ENCODE results near the gene KITLG.

The KITLG gene

GRCh38 chr12:88538250-88538649 is 42.0 kb downstream of the KITLG start:
- no peak for ATAC-seq
- no peak for TF ChIP-seq PPARA (CRISPR knock-in tag; IDR thresholded peaks at IDR 0.05; ENCODE audit: borderline replicate concordance)
- TF ChIP-seq TSHZ2 (CRISPR knock-in tag; IDR thresholded peaks at IDR 0.05), result no peak
- no peak for TF ChIP-seq TOX (CRISPR knock-in tag; IDR thresholded peaks at IDR 0.05; ENCODE audit: borderline replicate concordance)
- no peak for TF ChIP-seq CREB5 (CRISPR knock-in tag; IDR thresholded peaks at IDR 0.05; ENCODE audit: low read depth)
- no peak for TF ChIP-seq SNAI2 (CRISPR knock-in tag; IDR thresholded peaks at IDR 0.05)
- TF ChIP-seq CSDC2 (CRISPR knock-in tag; IDR thresholded peaks at IDR 0.05), result no peak
- no peak for TF ChIP-seq ZC3H10 (CRISPR knock-in tag; IDR thresholded peaks at IDR 0.05)
- TF ChIP-seq GLIS3 (CRISPR knock-in tag; IDR thresholded peaks at IDR 0.05), result no peak
- TF ChIP-seq ISL1 (CRISPR knock-in tag; IDR thresholded peaks at IDR 0.05), result no peak

GRCh38 chr12:88530868-88531267 is 49.4 kb downstream of the KITLG start:
- no peak for ATAC-seq
- TF ChIP-seq SNAI2 (CRISPR knock-in tag; IDR thresholded peaks at IDR 0.05), result no peak
- no peak for TF ChIP-seq TOX (CRISPR knock-in tag; IDR thresholded peaks at IDR 0.05; ENCODE audit: borderline replicate concordance)
- TF ChIP-seq CSRNP3 (CRISPR knock-in tag; IDR thresholded peaks at IDR 0.05), result no peak
- no peak for TF ChIP-seq TCF4 (CRISPR knock-in tag; IDR thresholded peaks at IDR 0.05; ENCODE audit: borderline replicate concordance)
- no peak for TF ChIP-seq ARNTL (CRISPR knock-in tag; IDR thresholded peaks at IDR 0.05; ENCODE audit: borderline replicate concordance, low read depth)
- no peak for TF ChIP-seq GLIS3 (CRISPR knock-in tag; IDR thresholded peaks at IDR 0.05)
- no peak for TF ChIP-seq ZC3H10 (CRISPR knock-in tag; IDR thresholded peaks at IDR 0.05)
- TF ChIP-seq ZFP3 (CRISPR knock-in tag; IDR thresholded peaks at IDR 0.05), result no peak
- no peak for TF ChIP-seq ZNF565 (CRISPR knock-in tag; conservative IDR thresholded peaks at IDR 0.05; ENCODE audit: low read depth)
- no peak for TF ChIP-seq PPARA (CRISPR knock-in tag; IDR thresholded peaks at IDR 0.05; ENCODE audit: borderline replicate concordance)
- TF ChIP-seq ZNF70 (CRISPR knock-in tag; IDR thresholded peaks at IDR 0.05), result no peak
- no peak for TF ChIP-seq ISL1 (CRISPR knock-in tag; IDR thresholded peaks at IDR 0.05)
- no peak for TF ChIP-seq PATZ1 (CRISPR knock-in tag; IDR thresholded peaks at IDR 0.05; ENCODE audit: borderline replicate concordance)

- ATAC-seq, result no peak
- TF ChIP-seq CREB5 (CRISPR knock-in tag; IDR thresholded peaks at IDR 0.05; ENCODE audit: low read depth) (no peak), PPARA (CRISPR knock-in tag; IDR thresholded peaks at IDR 0.05; ENCODE audit: borderline replicate concordance) (no peak), BACH2 (CRISPR knock-in tag; IDR thresholded peaks at IDR 0.05; ENCODE audit: borderline replicate concordance) (no peak), OSR1 (CRISPR knock-in tag; IDR thresholded peaks at IDR 0.05) (no peak), CSDC2 (CRISPR knock-in tag; IDR thresholded peaks at IDR 0.05) (no peak), PATZ1 (CRISPR knock-in tag; IDR thresholded peaks at IDR 0.05; ENCODE audit: borderline replicate concordance) (no peak), ZNF70 (CRISPR knock-in tag; IDR thresholded peaks at IDR 0.05) (no peak), TSHZ2 (CRISPR knock-in tag; IDR thresholded peaks at IDR 0.05) (no peak)
Measured at GRCh38 chr12:88529531-88530488, 50.5 kb downstream of the KITLG start.
